ENCODE data around the gene DNM1. TPM values are rescaled to one million over a fixed set of nuclear protein-coding genes. Genes with fewer than 3 reads are reported as not detected.
A peak's percentile ranks its signal among the peaks of the same experiment; 100 is the strongest.

Gene DNM1
- total RNA-seq, 1 donor, result 3.6 TPM

GRCh38 chr9:128242124-128242523, 38.9 kb downstream of the DNM1 start:
- no peaks in the 10 kb centered on the region for H3K79me2 ChIP-seq (ENCODE audit: insufficient read depth, low read length)
- H3K9me3 ChIP-seq (ENCODE audit: low read depth, low read length), result no peaks in the 10 kb centered on the region
- no peak overlapping the region for H3K27ac ChIP-seq (ENCODE audit: low read depth, low read length)
- peak; percentile 62 for DNase-seq (ENCODE audit: insufficient read length, low spot score, missing footprints)
- H3K4me2 ChIP-seq (ENCODE audit: insufficient read depth, low read length), result no peak overlapping the region
- no peak for TF ChIP-seq CTCF (IDR thresholded peaks at IDR 0.05; ENCODE audit: extremely low read depth, low read depth, low read length)
- no peaks in the 10 kb centered on the region for H4K20me1 ChIP-seq (ENCODE audit: insufficient read depth, low read length)
- H3K4me3 ChIP-seq (ENCODE audit: insufficient read depth, low read length), result no peak overlapping the region
- no peaks in the 10 kb centered on the region for H3K27me3 ChIP-seq (ENCODE audit: insufficient read depth, low read length)
- no peaks in the 10 kb centered on the region for H3K36me3 ChIP-seq (ENCODE audit: insufficient read depth, low read length)
- H3K4me1 ChIP-seq (ENCODE audit: insufficient read depth, low read length), result peaks cover 11% of the 10 kb centered on the region
- no peak overlapping the region for H2AFZ ChIP-seq (ENCODE audit: low read length)

- H3K36me3 ChIP-seq (ENCODE audit: insufficient read depth, low read length), result no peaks in the 10 kb centered on the region
- H3K4me3 ChIP-seq (ENCODE audit: insufficient read depth, low read length), result no peak overlapping the region
- no peak for TF ChIP-seq CTCF (IDR thresholded peaks at IDR 0.05; ENCODE audit: extremely low read depth, low read depth, low read length)
- H3K4me2 ChIP-seq (ENCODE audit: insufficient read depth, low read length), result no peak overlapping the region
- H3K4me1 ChIP-seq (ENCODE audit: insufficient read depth, low read length), result peaks cover 11% of the 10 kb centered on the region
- H3K9me3 ChIP-seq (ENCODE audit: low read depth, low read length), result no peaks in the 10 kb centered on the region
- H3K79me2 ChIP-seq (ENCODE audit: insufficient read depth, low read length), result no peaks in the 10 kb centered on the region
- no peak overlapping the region for H3K27ac ChIP-seq (ENCODE audit: low read depth, low read length)
- no peak overlapping the region for H2AFZ ChIP-seq (ENCODE audit: low read length)
- no peaks in the 10 kb centered on the region for H4K20me1 ChIP-seq (ENCODE audit: insufficient read depth, low read length)
- H3K27me3 ChIP-seq (ENCODE audit: insufficient read depth, low read length), result no peaks in the 10 kb centered on the region
- peak; percentile 37 for DNase-seq (ENCODE audit: insufficient read length, low spot score, missing footprints)
Measured at GRCh38 chr9:128242828-128243214, 39.6 kb downstream of the DNM1 start.

- peak; percentile 81 for DNase-seq (ENCODE audit: insufficient read length, low spot score, missing footprints)
- no peaks in the 10 kb centered on the region for H4K20me1 ChIP-seq (ENCODE audit: insufficient read depth, low read length)
- TF ChIP-seq CTCF (IDR thresholded peaks at IDR 0.05; ENCODE audit: extremely low read depth, low read depth, low read length), result no peak
- H3K27ac ChIP-seq (ENCODE audit: low read depth, low read length), result no peak overlapping the region
- no peaks in the 10 kb centered on the region for H3K36me3 ChIP-seq (ENCODE audit: insufficient read depth, low read length)
- no peaks in the 10 kb centered on the region for H3K9me3 ChIP-seq (ENCODE audit: low read depth, low read length)
- no peak overlapping the region for H3K4me3 ChIP-seq (ENCODE audit: insufficient read depth, low read length)
- no peak overlapping the region for H2AFZ ChIP-seq (ENCODE audit: low read length)
- no peaks in the 10 kb centered on the region for H3K79me2 ChIP-seq (ENCODE audit: insufficient read depth, low read length)
- H3K27me3 ChIP-seq (ENCODE audit: insufficient read depth, low read length), result no peaks in the 10 kb centered on the region
- peaks cover 11% of the 10 kb centered on the region for H3K4me1 ChIP-seq (ENCODE audit: insufficient read depth, low read length)
- no peak overlapping the region for H3K4me2 ChIP-seq (ENCODE audit: insufficient read depth, low read length)
Measured at GRCh38 chr9:128243215-128244018, 40.2 kb downstream of the DNM1 start.

GRCh38 chr9:128244091-128244836, 41.1 kb downstream of the DNM1 start:
- peaks cover 11% of the 10 kb centered on the region for H3K4me1 ChIP-seq (ENCODE audit: insufficient read depth, low read length)
- H4K20me1 ChIP-seq (ENCODE audit: insufficient read depth, low read length), result no peaks in the 10 kb centered on the region
- no peaks in the 10 kb centered on the region for H3K36me3 ChIP-seq (ENCODE audit: insufficient read depth, low read length)
- H3K9me3 ChIP-seq (ENCODE audit: low read depth, low read length), result no peaks in the 10 kb centered on the region
- H3K27me3 ChIP-seq (ENCODE audit: insufficient read depth, low read length), result no peaks in the 10 kb centered on the region
- peak overlapping the region; percentile 51 for H2AFZ ChIP-seq (ENCODE audit: low read length)
- peak overlapping the region; percentile 57 for H3K4me3 ChIP-seq (ENCODE audit: insufficient read depth, low read length)
- TF ChIP-seq CTCF (IDR thresholded peaks at IDR 0.05; ENCODE audit: extremely low read depth, low read depth, low read length), result no peak
- H3K4me2 ChIP-seq (ENCODE audit: insufficient read depth, low read length), result peak overlapping the region; percentile 72
- H3K27ac ChIP-seq (ENCODE audit: low read depth, low read length), result no peak overlapping the region
- H3K79me2 ChIP-seq (ENCODE audit: insufficient read depth, low read length), result no peaks in the 10 kb centered on the region
- peak; percentile 85 for DNase-seq (ENCODE audit: insufficient read length, low spot score, missing footprints)
